K562 (cell line): ENCODE data around the gene R3HDM1. TPM values are rescaled to one million over a fixed set of nuclear protein-coding genes. Genes with fewer than 3 reads are reported as not detected.

Experiments
- ATAC-seq: fragments of 200-7000 bp; cut with Tn5 transposase; 3 replicates; pipeline ENCODE4 v1.9.1; 2020; ENCODE audit warnings: moderate library complexity
- BruUV-seq: library from RNA; stranded (reverse); fragments of 400-500 nt; replicated peaks from 2 replicates; lab custom pipeline; 2021; lab: Mats Ljungman, UMichigan
- CTCF ChIA-PET: fragments of 300-600 bp; formaldehyde crosslinking; extraction: SDS; loops from one replicate; lab custom pipeline; 2021; ENCODE audit warnings: low intra/inter-chr PET ratio; lab: Yijun Ruan, JAX
- POLR2A ChIA-PET: fragments of 300-600, 350-650 bp; sonication (Branson Sonifier 250); formaldehyde crosslinking; extraction: SDS; loops from one replicate; lab custom pipeline; 2021; ENCODE audit warnings: antibody characterized with exemption, inconsistent platforms; lab: Yijun Ruan, JAX
- DNase-seq, 4 experiments: peaks; one replicate each; pipeline versions ENCODE4 v3.0.0 to v3.0.0-alpha.2; 2011 to 2018; ENCODE audit warnings: low spot score in 3 of 4, mixed read lengths in 3 of 4; ENCODE audit errors: extremely low read depth in 1 of 4
- FAIRE-seq: peaks from 2 replicates; lab custom pipeline; 2011; peaks lifted over from hg19 to GRCh38; lab: Jason Lieb, UNC
- H2AFZ ChIP-seq: 2 replicates; pipeline ENCODE4 v1.6.0; 2011; ENCODE audit warnings: low read depth, low read length, control low read depth, inconsistent platforms
- H3K27ac ChIP-seq: fragments of 200-600 bp; 3 replicates; pipeline ENCODE4 v1.8.0; 2011; ENCODE audit warnings: low read depth, mild to moderate bottlenecking, control low read depth, inconsistent platforms, low read length, moderate library complexity, mixed read lengths; ENCODE audit errors: extremely low read depth
- H3K27me3 ChIP-seq, 2 experiments: fragments of 300-600 bp in 1 of 2; 2 replicates in 1 of 2; 3 replicates in 1 of 2; pipeline versions ENCODE4 v1.6.0 to v1.8.0; 2011; ENCODE audit warnings: inconsistent platforms in 2 of 2, low read length in 2 of 2, mild to moderate bottlenecking in 1 of 2, mixed read lengths in 1 of 2, moderate library complexity in 1 of 2; ENCODE audit not compliant: control insufficient read depth in 2 of 2, insufficient read depth in 2 of 2
- H3K36me3 ChIP-seq: fragments of 300-600 bp; 3 replicates; pipeline ENCODE4 v1.8.0; 2011; ENCODE audit warnings: mild to moderate bottlenecking, low read length, inconsistent platforms; ENCODE audit not compliant: control insufficient read depth, insufficient read depth
- H3K4me1 ChIP-seq, 2 experiments: fragments of 200-600 bp in 1 of 2; replicated peaks in 1 of 2; 2 replicates in 1 of 2; 3 replicates in 1 of 2; pipeline versions ENCODE4 v1.5.1 to v1.8.0; 2011; ENCODE audit warnings: inconsistent platforms in 2 of 2, low read length in 2 of 2, mild to moderate bottlenecking in 1 of 2, mixed read lengths in 1 of 2, moderate library complexity in 1 of 2; ENCODE audit not compliant: control insufficient read depth in 2 of 2, insufficient read depth in 2 of 2
- H3K4me2 ChIP-seq: 2 replicates; pipeline ENCODE4 v1.6.1; 2011; ENCODE audit warnings: low read length, control low read depth, inconsistent platforms, mixed read lengths; ENCODE audit not compliant: insufficient read depth
- H3K4me3 ChIP-seq: fragments of 200-600 bp; sonication (generic), shearing (Covaris generic); 2 replicates; pipeline ENCODE4 v1.5.1; 2016; ENCODE audit warnings: control low read depth, inconsistent platforms
- H3K79me2 ChIP-seq: fragments of 200-600 bp; 3 replicates; pipeline ENCODE4 v1.8.0; 2011; ENCODE audit warnings: low read length, inconsistent platforms; ENCODE audit not compliant: control insufficient read depth, insufficient read depth
- H3K9ac ChIP-seq, 2 experiments: 2 replicates each; pipeline versions ENCODE4 v1.6.0 to v1.6.1; 2011; ENCODE audit warnings: low read depth in 2 of 2, low read length in 2 of 2, control low read depth in 1 of 2, inconsistent platforms in 1 of 2, mild to moderate bottlenecking in 1 of 2, mixed read lengths in 1 of 2; ENCODE audit not compliant: insufficient read depth in 1 of 2
- H3K9me1 ChIP-seq: one replicate; pipeline ENCODE4 v1.6.0; 2011; ENCODE audit warnings: inconsistent platforms, mild to moderate bottlenecking, low read length, moderate library complexity; ENCODE audit not compliant: control insufficient read depth, insufficient read depth
- H3K9me3 ChIP-seq: replicated peaks from 2 replicates; pipeline ENCODE4 v1.5.1; 2011; ENCODE audit warnings: low read depth, low read length, inconsistent platforms; ENCODE audit not compliant: control insufficient read depth, insufficient read depth
- H4K20me1 ChIP-seq: replicated peaks from 2 replicates; pipeline ENCODE4 v1.6.1; 2011; ENCODE audit warnings: low read length, inconsistent platforms, mixed read lengths; ENCODE audit not compliant: control insufficient read depth, insufficient read depth
- CBX3 ChIP-seq, 2 experiments: IDR thresholded peaks; 1 replicate in 1 of 2; 2 replicates in 1 of 2; pipeline ENCODE4 v1.6.1; 2012; ENCODE audit warnings: inconsistent platforms in 2 of 2, low read length in 2 of 2, borderline replicate concordance in 1 of 2, control low read depth in 1 of 2
- CREB3L1 ChIP-seq: fragments of 450-650 bp; IDR thresholded peaks from 2 replicates; pipeline ENCODE4 v1.6.1; 2014; ENCODE audit warnings: low read depth, mild to moderate bottlenecking, moderate library complexity, borderline replicate concordance
- CUX1 ChIP-seq: fragments of 200-800 bp; sonication (Bioruptor generic); IDR thresholded peaks from 2 replicates; pipeline ENCODE4 v1.6.1; 2016; ENCODE audit warnings: missing genetic modification characterization, missing compliant biosample characterization
- GABPB2 ChIP-seq: fragments of 250-450 bp; sonication (Bioruptor Pico); conservative IDR thresholded peaks from 2 replicates; pipeline ENCODE4 v1.5.1; 2021; ENCODE audit warnings: mild to moderate bottlenecking
- GATAD2B ChIP-seq: fragments of 450-650 bp; IDR thresholded peaks from 2 replicates; pipeline ENCODE4 v1.6.1; 2017; ENCODE audit warnings: mild to moderate bottlenecking, borderline replicate concordance
- HLTF ChIP-seq: fragments of 450-650 bp; IDR thresholded peaks from 2 replicates; pipeline ENCODE4 v1.6.1; 2016
- KHSRP ChIP-seq: fragments of 450-650 bp; IDR thresholded peaks from 2 replicates; pipeline ENCODE4 v1.6.1; 2017
- MEIS2 ChIP-seq: fragments of 450-650 bp; IDR thresholded peaks from 2 replicates; pipeline ENCODE4 v1.6.1; 2014; ENCODE audit warnings: mild to moderate bottlenecking; ENCODE audit not compliant: partially characterized antibody
- RFX5 ChIP-seq: IDR thresholded peaks from 2 replicates; pipeline ENCODE4 v1.6.1; 2011; ENCODE audit warnings: low read depth, mild to moderate bottlenecking, improper control_type of control experiment, low read length
- SREBF1 ChIP-seq: fragments of 150-350 bp; IDR thresholded peaks from 2 replicates; pipeline ENCODE4 v1.6.1; 2014; ENCODE audit warnings: antibody characterized with exemption, low read depth, low read length, borderline replicate concordance
- STAG1 ChIP-seq: sonication (generic); formaldehyde crosslinking; IDR thresholded peaks from 2 replicates; pipeline ENCODE4 v1.5.0; 2020; ENCODE audit warnings: missing genetic modification reagents, borderline replicate concordance
- ZFP36 ChIP-seq: fragments of 150-350 bp; IDR thresholded peaks from 2 replicates; pipeline ENCODE4 v1.6.1; 2018; ENCODE audit warnings: low read length, low read depth; ENCODE audit not compliant: partially characterized antibody
- in situ Hi-C: fragments of 300-500 bp; cut with MboI; formaldehyde crosslinking; loops from 4 replicates; pipeline ENCODE4 v1.15.0; 2018; ENCODE audit warnings: inconsistent platforms, mixed read lengths
- intact Hi-C: fragments of 100-400 bp; cut with micrococcal nuclease; formaldehyde crosslinking; loops from 2 replicates; pipeline ENCODE4 v1.14.2; 2022
- polyA plus RNA-seq, 8 experiments: library from polyadenylated mRNA; depleted of rRNA in 4 of 8; stranded (reverse) in 5 of 8; unstranded in 3 of 8; fragments of >200 nt; fragmentation: Nextera tagmentation in 2 of 8; fragmentation: Illumina TruSeq in 1 of 8; extraction: Ambion mirVana in 2 of 8; extraction: Trizol in 1 of 8; gene quantifications; 2 replicates each; pipeline versions ENCODE4 v1.2.1 to v1.2.3, GENCODE V29; 2011 to 2014; ENCODE audit warnings: inconsistent platforms in 1 of 8, missing spikeins in 1 of 8
- total RNA-seq, 7 experiments: library from RNA; depleted of rRNA in 6 of 7; stranded (reverse); fragments of >200 nt in 6 of 7; fragmentation: Illumina TruSeq in 2 of 7; extraction: Trizol in 2 of 7; gene quantifications; 2 replicates each; pipeline versions ENCODE4 v1.2.1 to v1.2.3, GENCODE V29; 2011 to 2021; ENCODE audit warnings: low replicate concordance in 1 of 7
- TF ChIP-seq, protein P1 (sequence below), 2 experiments: fragments of 200-800 bp in 1 of 2; sonication (Bioruptor generic) in 1 of 2; sonication (generic) in 1 of 2; formaldehyde crosslinking in 1 of 2; IDR thresholded peaks in 1 of 2; conservative IDR thresholded peaks in 1 of 2; 2 replicates each; pipeline versions ENCODE4 v1.5.0 to v1.6.1; 2016 to 2020; ENCODE audit warnings: missing compliant biosample characterization in 1 of 2, missing genetic modification characterization in 1 of 2, missing genetic modification reagents in 1 of 2
- TF ChIP-seq, protein P2 (sequence below): sonication (generic); formaldehyde crosslinking; IDR thresholded peaks from 2 replicates; pipeline ENCODE4 v1.8.0; 2022; ENCODE audit warnings: mild to moderate bottlenecking, missing genetic modification reagents

R3HDM1 gene
- total and polyA plus RNA-seq, 9 of the 15 experiments (the other 6 are each of a cell fraction or from before 2014, with no cell fraction given) = 12.4 to 89.4 (median 31.0) TPM

DNA sequence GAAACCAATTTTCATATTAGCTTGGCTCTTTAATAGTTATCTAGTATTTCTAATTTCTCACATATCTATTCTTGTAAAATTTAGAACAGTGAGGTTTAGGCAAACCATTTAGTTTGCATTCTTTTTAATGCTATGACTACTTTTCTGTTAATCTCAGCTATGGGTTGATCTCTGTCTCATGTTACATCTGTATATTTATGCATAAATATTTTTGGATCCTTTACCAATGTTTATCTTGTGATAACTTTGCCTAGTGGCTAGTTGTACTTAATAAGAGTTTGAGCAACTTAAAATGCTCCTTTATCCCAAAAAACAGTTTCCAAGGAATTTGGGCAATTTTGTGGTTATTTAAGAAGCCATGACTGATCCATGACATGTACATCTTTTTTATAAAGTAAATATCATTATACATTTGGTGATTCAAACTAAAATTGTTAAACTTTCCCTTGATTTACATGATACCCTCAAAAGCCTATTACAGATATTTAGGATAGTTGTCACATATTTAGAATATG, 86.3 kb downstream of the R3HDM1 start:
- Histone ChIP-seq H3K9me3 (no peaks in the 10 kb centered on the region), H3K27ac (no peak overlapping the region), H3K27me3 (no peaks in the 10 kb centered on the region), H2AFZ (no peak overlapping the region), H3K4me1 (no peaks in the 10 kb centered on the region), H3K4me2 (no peak overlapping the region), H3K9ac (no peak overlapping the region), H4K20me1 (no peaks in the 10 kb centered on the region), H3K4me3 (no peak overlapping the region), H3K36me3 (peaks cover 6% of the 10 kb centered on the region; the same call in 1 of the 3 replicates), H3K79me2 (no peaks in the 10 kb centered on the region), H3K9me1 (no peaks in the 10 kb centered on the region)
- FAIRE-seq (no peak), DNase-seq (no peak), ATAC-seq (no peak)
- CTCF ChIA-PET = no interaction called here
- intact Hi-C loops (no loop called here), in situ Hi-C loops (no loop called here)
- POLR2A ChIA-PET = no interaction called here
- BruUV-seq = no TSS peak
- TF ChIP-seq SREBF1 (no peak), RFX5 (no peak), GABPB2 (no peak), CREB3L1 (no peak), GATAD2B (no peak), ZFP36 (no peak), MEIS2 (no peak), STAG1 (no peak), CUX1 (CRISPR knock-in tag) (no peak), KHSRP (no peak), CBX3 (IDR thresholded peaks at IDR 0.05; ENCODE audit: borderline replicate concordance in 1 of 2, low read length in 2 of 2) (no peak), HLTF (no peak)
- TF ChIP-seq, protein P1, sequence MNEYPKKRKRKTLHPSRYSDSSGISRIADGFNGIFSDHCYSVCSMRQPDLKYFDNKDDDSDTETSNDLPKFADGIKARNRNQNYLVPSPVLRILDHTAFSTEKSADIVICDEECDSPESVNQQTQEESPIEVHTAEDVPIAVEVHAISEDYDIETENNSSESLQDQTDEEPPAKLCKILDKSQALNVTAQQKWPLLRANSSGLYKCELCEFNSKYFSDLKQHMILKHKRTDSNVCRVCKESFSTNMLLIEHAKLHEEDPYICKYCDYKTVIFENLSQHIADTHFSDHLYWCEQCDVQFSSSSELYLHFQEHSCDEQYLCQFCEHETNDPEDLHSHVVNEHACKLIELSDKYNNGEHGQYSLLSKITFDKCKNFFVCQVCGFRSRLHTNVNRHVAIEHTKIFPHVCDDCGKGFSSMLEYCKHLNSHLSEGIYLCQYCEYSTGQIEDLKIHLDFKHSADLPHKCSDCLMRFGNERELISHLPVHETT (CRISPR knock-in tag; conservative IDR thresholded peaks at IDR 0.05 in 1 of 2, IDR thresholded peaks at IDR 0.05 in 1 of 2) = no peak
- TF ChIP-seq, protein P2, sequence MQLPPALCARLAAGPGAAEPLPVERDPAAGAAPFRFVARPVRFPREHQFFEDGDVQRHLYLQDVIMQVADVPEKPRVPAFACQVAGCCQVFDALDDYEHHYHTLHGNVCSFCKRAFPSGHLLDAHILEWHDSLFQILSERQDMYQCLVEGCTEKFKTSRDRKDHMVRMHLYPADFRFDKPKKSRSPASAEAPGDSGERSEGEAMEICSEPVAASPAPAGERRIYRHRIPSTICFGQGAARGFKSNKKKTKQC (CRISPR knock-in tag) = no peak
